KMS-11 (cell line): ENCODE data around the gene MAP2K4.

Source experiments
- H2AFZ ChIP-seq: fragments of 200-600 bp; sonication (generic); 2 replicates; pipeline ENCODE4 v1.6.1; 2016; ENCODE audit warnings: antibody characterized with exemption, mixed run types, low read depth
- H3K27ac ChIP-seq: fragments of 200-600 bp; sonication (generic); 2 replicates; pipeline ENCODE4 v1.6.1; 2016; ENCODE audit warnings: mild to moderate bottlenecking, mixed run types
- H3K27me3 ChIP-seq: fragments of 200-600 bp; sonication (generic); 2 replicates; pipeline ENCODE4 v1.6.1; 2017; ENCODE audit warnings: mild to moderate bottlenecking, low read depth, mixed run types, moderate library complexity; ENCODE audit not compliant: insufficient read depth
- H3K36me3 ChIP-seq: fragments of 200-600 bp; sonication (generic); 2 replicates; pipeline ENCODE4 v1.6.1; 2017; ENCODE audit warnings: mild to moderate bottlenecking, mixed run types; ENCODE audit not compliant: insufficient read depth
- H3K4me1 ChIP-seq: fragments of 200-600 bp; sonication (generic); 2 replicates; pipeline ENCODE4 v1.6.1; 2016; ENCODE audit warnings: mild to moderate bottlenecking, low read depth, mixed run types; ENCODE audit not compliant: poor library complexity, severe bottlenecking
- H3K4me2 ChIP-seq: fragments of 200-600 bp; sonication (generic); 2 replicates; pipeline ENCODE4 v1.7.0; 2016; ENCODE audit warnings: mild to moderate bottlenecking, mixed run types
- H3K4me3 ChIP-seq: fragments of 200-600 bp; sonication (generic); IDR thresholded peaks from 2 replicates; pipeline ENCODE4 v1.6.1; 2017; ENCODE audit warnings: low read depth, low read length, mixed read lengths; ENCODE audit not compliant: insufficient read depth
- H3K79me2 ChIP-seq: fragments of 200-600 bp; sonication (generic); 2 replicates; pipeline ENCODE4 v1.6.1; 2016; ENCODE audit warnings: low read depth, mixed run types; ENCODE audit not compliant: insufficient read depth
- H3K9ac ChIP-seq: fragments of 200-600 bp; sonication (generic); 2 replicates; pipeline ENCODE4 v1.6.1; 2016; ENCODE audit warnings: mild to moderate bottlenecking, mixed run types
- H4K20me1 ChIP-seq: fragments of 200-600 bp; sonication (generic); 2 replicates; pipeline ENCODE4 v1.6.1; 2016; ENCODE audit warnings: mild to moderate bottlenecking, mixed run types; ENCODE audit not compliant: insufficient read depth
- TF ChIP-seq, protein P1 (sequence below): fragments of 200-600 bp; sonication (generic); conservative IDR thresholded peaks from 2 replicates; pipeline ENCODE4 v1.6.1; 2017; ENCODE audit warnings: low read depth, mild to moderate bottlenecking, antibody characterized with exemption, low read length, moderate library complexity, mixed read lengths

The MAP2K4 gene

GRCh38 chr17:12097326-12097725 lies 76.6 kb downstream of the MAP2K4 start:
- Histone ChIP-seq H3K4me1 (no peaks in the 10 kb centered on the region), H2AFZ (no peak overlapping the region), H3K36me3 (no peaks in the 10 kb centered on the region), H3K4me3 (no peak overlapping the region), H4K20me1 (no peaks in the 10 kb centered on the region), H3K27me3 (no peaks in the 10 kb centered on the region), H3K4me2 (no peak overlapping the region), H3K9ac (no peak overlapping the region), H3K27ac (no peak overlapping the region), H3K79me2 (no peaks in the 10 kb centered on the region)
- TF ChIP-seq, protein P1, sequence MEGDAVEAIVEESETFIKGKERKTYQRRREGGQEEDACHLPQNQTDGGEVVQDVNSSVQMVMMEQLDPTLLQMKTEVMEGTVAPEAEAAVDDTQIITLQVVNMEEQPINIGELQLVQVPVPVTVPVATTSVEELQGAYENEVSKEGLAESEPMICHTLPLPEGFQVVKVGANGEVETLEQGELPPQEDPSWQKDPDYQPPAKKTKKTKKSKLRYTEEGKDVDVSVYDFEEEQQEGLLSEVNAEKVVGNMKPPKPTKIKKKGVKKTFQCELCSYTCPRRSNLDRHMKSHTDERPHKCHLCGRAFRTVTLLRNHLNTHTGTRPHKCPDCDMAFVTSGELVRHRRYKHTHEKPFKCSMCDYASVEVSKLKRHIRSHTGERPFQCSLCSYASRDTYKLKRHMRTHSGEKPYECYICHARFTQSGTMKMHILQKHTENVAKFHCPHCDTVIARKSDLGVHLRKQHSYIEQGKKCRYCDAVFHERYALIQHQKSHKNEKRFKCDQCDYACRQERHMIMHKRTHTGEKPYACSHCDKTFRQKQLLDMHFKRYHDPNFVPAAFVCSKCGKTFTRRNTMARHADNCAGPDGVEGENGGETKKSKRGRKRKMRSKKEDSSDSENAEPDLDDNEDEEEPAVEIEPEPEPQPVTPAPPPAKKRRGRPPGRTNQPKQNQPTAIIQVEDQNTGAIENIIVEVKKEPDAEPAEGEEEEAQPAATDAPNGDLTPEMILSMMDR: no peak

DNA sequence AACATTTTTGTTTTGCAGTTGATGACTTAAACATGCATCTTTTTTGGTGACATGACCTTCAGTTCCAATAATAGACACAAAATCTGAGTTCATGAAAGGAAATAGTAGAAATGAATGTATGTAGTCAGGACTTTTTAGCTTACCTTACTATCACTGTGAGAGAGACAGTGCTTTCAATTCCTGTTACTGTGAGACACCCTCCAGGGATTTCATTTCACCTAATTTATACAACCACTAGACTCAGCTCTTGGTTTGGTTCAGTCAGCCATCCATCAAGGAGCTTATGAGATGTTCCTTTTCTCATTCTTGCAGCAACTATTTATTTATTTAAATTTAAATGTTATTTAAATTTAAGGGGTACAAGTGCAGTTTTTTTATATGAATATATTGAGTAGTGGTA lies 77.9 kb downstream of the MAP2K4 start:
- Histone ChIP-seq H3K27ac (no peak overlapping the region), H3K4me1 (no peaks in the 10 kb centered on the region), H2AFZ (no peak overlapping the region), H3K9ac (no peak overlapping the region), H3K4me2 (no peak overlapping the region), H3K4me3 (no peak overlapping the region), H3K79me2 (no peaks in the 10 kb centered on the region), H3K36me3 (no peaks in the 10 kb centered on the region), H4K20me1 (no peaks in the 10 kb centered on the region), H3K27me3 (no peaks in the 10 kb centered on the region)
- TF ChIP-seq, protein P1: no peak

DNA sequence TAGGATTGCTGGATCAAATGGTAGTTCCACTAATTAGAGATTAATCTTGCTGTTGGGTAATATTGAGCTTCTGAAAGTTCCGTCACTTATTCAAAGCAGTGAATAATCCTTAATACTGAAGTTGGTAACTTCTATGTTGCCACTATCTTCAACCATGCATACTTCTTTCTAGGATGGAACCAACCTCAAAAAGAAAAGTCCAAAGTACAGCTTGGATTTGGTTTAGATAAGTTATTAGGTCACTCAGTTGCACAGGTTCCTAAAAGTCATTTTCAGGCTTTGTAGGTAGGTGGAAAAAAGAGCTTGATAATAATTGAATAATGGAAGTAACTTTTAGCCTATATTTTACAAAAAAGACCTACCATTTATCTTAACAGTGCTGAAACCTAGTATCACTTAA lies 78.7 kb downstream of the MAP2K4 start:
- Histone ChIP-seq H2AFZ (no peak overlapping the region), H4K20me1 (no peaks in the 10 kb centered on the region), H3K9ac (no peak overlapping the region), H3K4me3 (no peak overlapping the region), H3K79me2 (no peaks in the 10 kb centered on the region), H3K4me2 (no peak overlapping the region), H3K36me3 (no peaks in the 10 kb centered on the region), H3K27ac (no peak overlapping the region), H3K4me1 (no peaks in the 10 kb centered on the region), H3K27me3 (no peaks in the 10 kb centered on the region)
- TF ChIP-seq, protein P1: no peak

DNA sequence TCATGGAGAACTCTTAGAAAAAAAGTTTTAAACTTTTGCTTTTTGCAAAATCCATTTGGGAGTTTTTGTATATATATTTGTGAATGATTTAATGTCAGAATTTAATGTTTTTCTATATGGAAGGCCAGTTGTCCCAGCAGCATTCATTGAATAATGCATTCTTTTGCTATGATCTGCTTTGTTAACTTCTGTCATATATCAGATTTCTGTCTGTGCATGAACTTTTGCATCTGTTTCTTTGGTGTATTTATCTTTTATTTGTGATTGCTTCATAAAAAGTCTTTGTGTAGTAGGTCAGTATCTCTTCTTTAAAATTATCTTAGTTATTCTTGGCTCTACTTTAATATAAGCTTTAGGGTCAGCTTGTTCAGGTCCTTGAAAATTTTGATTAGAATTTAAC lies 84.2 kb downstream of the MAP2K4 start:
- Histone ChIP-seq H3K27me3 (no peaks in the 10 kb centered on the region), H3K9ac (no peak overlapping the region), H3K4me1 (no peaks in the 10 kb centered on the region), H3K4me2 (no peak overlapping the region), H4K20me1 (no peaks in the 10 kb centered on the region), H3K79me2 (no peaks in the 10 kb centered on the region), H3K4me3 (no peak overlapping the region), H3K27ac (no peak overlapping the region), H2AFZ (no peak overlapping the region), H3K36me3 (no peaks in the 10 kb centered on the region)
- TF ChIP-seq, protein P1: no peak
